ENCODE measurements around the gene KRT79.

KRT79 gene

GRCh38 chr12:52827499-52828090, 6.5 kb downstream of the KRT79 start:
- DNase-seq (ENCODE audit: insufficient read length, low spot score) = no peak
- no peak for FAIRE-seq
- TF ChIP-seq CTCF (IDR thresholded peaks at IDR 0.05; ENCODE audit: insufficient read depth, missing control alignments) = no peak

GRCh38 chr12:52826611-52827498, 7.3 kb downstream of the KRT79 start:
- DNase-seq (ENCODE audit: insufficient read length, low spot score) (no peak), FAIRE-seq (no peak)

GRCh38 chr12:52825961-52826360, 8.2 kb downstream of the KRT79 start:
- FAIRE-seq (no peak), DNase-seq (ENCODE audit: insufficient read length, low spot score) (no peak)
- no peak for TF ChIP-seq CTCF (IDR thresholded peaks at IDR 0.05; ENCODE audit: insufficient read depth, missing control alignments)

More at GRCh38 chr12:52826611-52827498, 7.3 kb downstream of the KRT79 start:
- TF ChIP-seq CTCF (IDR thresholded peaks at IDR 0.05; ENCODE audit: insufficient read depth, missing control alignments) = no peak

GRCh38 chr12:52824741-52825410, 9.2 kb downstream of the KRT79 start:
- no peak for TF ChIP-seq CTCF (IDR thresholded peaks at IDR 0.05; ENCODE audit: insufficient read depth, missing control alignments)
- FAIRE-seq (no peak), DNase-seq (ENCODE audit: insufficient read length, low spot score) (no peak)

GRCh38 chr12:52823761-52824450, 10.2 kb downstream of the KRT79 start:
- TF ChIP-seq CTCF (IDR thresholded peaks at IDR 0.05; ENCODE audit: insufficient read depth, missing control alignments) = no peak
- FAIRE-seq (no peak), DNase-seq (ENCODE audit: insufficient read length, low spot score) (no peak)

GRCh38 chr12:52822771-52823510, 11.2 kb downstream of the KRT79 start:
- no peak for FAIRE-seq
- no peak for DNase-seq (ENCODE audit: insufficient read length, low spot score)
- no peak for TF ChIP-seq CTCF (IDR thresholded peaks at IDR 0.05; ENCODE audit: insufficient read depth, missing control alignments)
